ENCODE results near the gene FOXK2. TPM values are rescaled to one million over a fixed set of nuclear protein-coding genes. Genes with fewer than 3 reads are reported as not detected.

The FOXK2 gene
- total and polyA plus RNA-seq, 2 of the 8 experiments (the other 6 are each of a cell fraction or from before 2014, with no cell fraction given), result 34.7 to 64.9 TPM

DNA sequence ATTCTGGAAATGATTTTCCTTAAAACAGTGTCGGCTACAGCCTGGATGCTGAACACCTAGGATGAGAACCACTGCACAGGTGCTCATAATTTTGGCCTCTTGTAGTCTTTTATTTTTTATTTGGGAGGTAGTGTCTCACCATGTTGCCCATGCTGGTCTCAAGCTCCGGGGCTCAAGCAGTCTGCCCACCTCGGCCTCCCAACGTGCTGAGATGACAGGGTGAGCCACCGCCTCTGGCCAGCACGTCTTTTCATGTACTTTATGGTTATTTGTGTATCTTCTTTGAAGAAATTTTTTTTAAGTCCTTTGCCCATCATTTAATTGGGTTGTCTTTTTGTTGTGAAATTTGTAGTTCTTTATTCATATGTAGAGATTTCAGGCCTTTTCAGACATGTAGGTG lies 70.7 kb downstream of the FOXK2 start:
- H3K18ac ChIP-seq (ENCODE audit: extremely low read depth, low read length), result no peak overlapping the region
- H4K8ac ChIP-seq (ENCODE audit: extremely low read depth, insufficient read depth, low read length), result no peak overlapping the region
- ChIA-PET POLR2A (ENCODE audit: partially characterized antibody) (interaction anchor here (2.1 kb wide), 1 partner anchor 10 kb away, joined by 6 read pairs; no protein-coding TSS in a partner anchor), CTCF (ENCODE audit: partially characterized antibody) (no interaction called here)
- H2AK5ac ChIP-seq (ENCODE audit: low read depth, low read length), result no peak overlapping the region
- no peak overlapping the region for H3K27ac ChIP-seq (ENCODE audit: low read depth, low read length)
- H3K4ac ChIP-seq (replicated peaks; ENCODE audit: insufficient read length, low read depth, low read length), result no peak overlapping the region
- FAIRE-seq (no peak), DNase-seq (ENCODE audit: low read depth in 1 of 2, low spot score in 2 of 2) (no peak)
- H3K4me1 ChIP-seq (replicated peaks in 1 of 4; ENCODE audit: control insufficient read depth in 3 of 4, insufficient read depth in 4 of 4, low read length in 3 of 4), result peaks cover 0 to 9% (median 5%) of the 10 kb centered on the region in 4 experiments; a peak in 5 of 7 replicates
- no peak overlapping the region for H3K14ac ChIP-seq (ENCODE audit: insufficient read length)
- H3K4me3 ChIP-seq (ENCODE audit: extremely low read depth in 1 of 4, insufficient read depth in 2 of 4, low read depth in 3 of 4, low read length in 4 of 4), result no peak overlapping the region
- no peak overlapping the region for H2BK120ac ChIP-seq (replicated peaks; ENCODE audit: low read depth, low read length)
- no peak overlapping the region for H2BK12ac ChIP-seq (ENCODE audit: low read depth, low read length)
- H3K9me3 ChIP-seq (ENCODE audit: insufficient read depth in 2 of 2, low read depth in 1 of 2, low read length in 1 of 2), result no peaks in the 10 kb centered on the region; a peak in 1 of 4 replicates
- H2BK5ac ChIP-seq (ENCODE audit: low read depth, low read length), result no peak overlapping the region
- H2BK15ac ChIP-seq (ENCODE audit: low read length), result no peak overlapping the region
- no peak overlapping the region for H3K9ac ChIP-seq (replicated peaks in 1 of 4; ENCODE audit: extremely low read depth in 1 of 4, low read depth in 3 of 4, low read length in 3 of 4)
- H3K79me1 ChIP-seq (ENCODE audit: low read depth, low read length), result peaks cover 5% of the 10 kb centered on the region
- H2AFZ ChIP-seq (ENCODE audit: low read length), result no peak overlapping the region
- H4K91ac ChIP-seq (replicated peaks; ENCODE audit: insufficient read length, low read length), result no peak overlapping the region
- no peak overlapping the region for H4K5ac ChIP-seq (ENCODE audit: insufficient read length, low read depth, low read length)
- H3K27me3 ChIP-seq (replicated peaks in 1 of 4; ENCODE audit: control insufficient read depth in 3 of 4, extremely low read depth in 1 of 4, insufficient read depth in 3 of 4, low read length in 3 of 4), result no peaks in the 10 kb centered on the region
- H3K23me2 ChIP-seq (ENCODE audit: low read depth, low read length), result 0 out of 2 replicates have a peak, but pooled peaks cover 3% of the 10 kb centered on the region
- no peak overlapping the region for H3K23ac ChIP-seq (ENCODE audit: insufficient read length)
- H3K4me2 ChIP-seq (ENCODE audit: insufficient read depth in 1 of 2, low read depth in 2 of 2, low read length in 2 of 2), result no peak overlapping the region
- peaks cover 4 to 20% of the 10 kb centered on the region in 2 experiments for H4K20me1 ChIP-seq (replicated peaks in 1 of 2; ENCODE audit: control insufficient read depth in 1 of 2, insufficient read depth in 2 of 2, low read length in 2 of 2)
- no peaks in the 10 kb centered on the region; a peak in 1 of 4 replicates for H3K79me2 ChIP-seq (ENCODE audit: control insufficient read depth in 1 of 2, insufficient read depth in 2 of 2, low read length in 2 of 2)
- no peak overlapping the region for H3K56ac ChIP-seq (replicated peaks; ENCODE audit: insufficient read length, low read depth, low read length)
- WGBS, 2 experiments (ENCODE audit: extremely low coverage in 1 of 2, insufficient coverage in 1 of 2, insufficient read length in 1 of 2, insufficient replicate concordance in 2 of 2, low coverage in 1 of 2, low lambda C conversion rate in 2 of 2, missing lambda C conversion rate in 1 of 2), result 91% methylated on average over 6 of the region's 6 CpGs; no CpG with 5 or more reads in 1 of the 2 experiments
- peaks cover 7 to 35% (median 23%) of the 10 kb centered on the region in 4 experiments for H3K36me3 ChIP-seq (ENCODE audit: control insufficient read depth in 2 of 4, insufficient read depth in 4 of 4, low read length in 3 of 4)
- H2BK20ac ChIP-seq (ENCODE audit: low read length), result no peak overlapping the region
- no peak for TF ChIP-seq EZH2 (IDR thresholded peaks at IDR 0.05; ENCODE audit: low read depth, low read length, severe bottlenecking)
- TF ChIP-seq NANOG (IDR thresholded peaks at IDR 0.05; ENCODE audit: insufficient read depth, low read depth, low read length, poor library complexity, severe bottlenecking), result no peak
- TF ChIP-seq HDAC6 (IDR thresholded peaks at IDR 0.05; ENCODE audit: low read depth, low read length), result no peak
- no peak for TF ChIP-seq CHD1 (IDR thresholded peaks at IDR 0.05; ENCODE audit: low read depth, low read length)
- TF ChIP-seq KDM1A (IDR thresholded peaks at IDR 0.05; ENCODE audit: borderline replicate concordance, low read length), result no peak
- TF ChIP-seq SP2 (IDR thresholded peaks at IDR 0.05; ENCODE audit: low read length), result no peak
- TF ChIP-seq ATF2 (IDR thresholded peaks at IDR 0.05; ENCODE audit: low read length), result no peak
- TF ChIP-seq CBX5 (IDR thresholded peaks at IDR 0.05; ENCODE audit: low read depth, low read length), result no peak
- no peak for TF ChIP-seq YY1 (IDR thresholded peaks at IDR 0.05; ENCODE audit: low read depth, low read length)
- no peak for TF ChIP-seq JUND (IDR thresholded peaks at IDR 0.05; ENCODE audit: low read length)
- TF ChIP-seq BCL11A (IDR thresholded peaks at IDR 0.05; ENCODE audit: low read depth in 2 of 2, low read length in 2 of 2), result no peak
- TF ChIP-seq CBX8 (IDR thresholded peaks at IDR 0.05; ENCODE audit: borderline replicate concordance, low read depth, low read length), result no peak
